AG09319 (cell line): Measurements from ENCODE around the gene UBFD1.
"Not testable (repeated sequence)": the region's sequence is repeated elsewhere in the genome, so short reads cannot be mapped to it uniquely, and the experiment has no call there.

Experiments
- DNase-seq: peaks from one replicate; pipeline ENCODE4 v3.0.0-alpha.2; 2010; ENCODE audit warnings: low read depth; ENCODE audit errors: extremely low read depth
- CTCF ChIP-seq: IDR thresholded peaks from 2 replicates; pipeline ENCODE4 v1.5.1; 2011; ENCODE audit warnings: low read depth, mild to moderate bottlenecking, inconsistent platforms, low read length, moderate library complexity

UBFD1 gene

GRCh38 chr16:23579371-23579770, 21.8 kb downstream of the UBFD1 start:
- no peak for DNase-seq
- no peak for TF ChIP-seq CTCF

GRCh38 chr16:23580391-23580790, 22.9 kb downstream of the UBFD1 start:
- no peak for DNase-seq
- TF ChIP-seq CTCF = no peak

GRCh38 chr16:23581764-23582163, 24.2 kb downstream of the UBFD1 start:
- TF ChIP-seq CTCF = no peak
- no peak for DNase-seq

GRCh38 chr16:23583271-23583670, 25.7 kb downstream of the UBFD1 start:
- DNase-seq = not testable (repeated sequence)

- DNase-seq = no peak
- no peak for TF ChIP-seq CTCF
These were observed 26.9 kb downstream of the UBFD1 start for GRCh38 chr16:23584186-23585076.

- TF ChIP-seq CTCF = no peak
- DNase-seq = peak; percentile 12
These were observed 30.2 kb downstream of the UBFD1 start for GRCh38 chr16:23587726-23588125.

GRCh38 chr16:23590181-23590580, 32.7 kb downstream of the UBFD1 start:
- TF ChIP-seq CTCF = no peak
- no peak for DNase-seq

- no peak for DNase-seq
- TF ChIP-seq CTCF = no peak
These were observed 36.7 kb downstream of the UBFD1 start for GRCh38 chr16:23594186-23594585.
